Fibroblast of pulmonary artery (primary cell): Measurements from ENCODE around the gene MVB12A.

ENCODE experiments used
- DNase-seq: peaks from one replicate; pipeline ENCODE4 v3.0.0-alpha.2; 2010; ENCODE audit warnings: low read depth
- H3K4me3 ChIP-seq: replicated peaks from 2 replicates; pipeline ENCODE4 v1.5.1; 2011; ENCODE audit warnings: low read depth, mild to moderate bottlenecking, control low read depth, low read length, moderate library complexity
- CTCF ChIP-seq: IDR thresholded peaks from 2 replicates; pipeline ENCODE4 v1.5.1; 2011; ENCODE audit warnings: mild to moderate bottlenecking, control low read depth, low read length, inconsistent platforms; ENCODE audit errors: missing control alignments

MVB12A gene

GRCh38 chr19:17405250-17406045, 14.4 kb upstream of the MVB12A start, which contains the start of gene BST2:
Gene BST2, minus strand, starts transcription at chr19:17405630. Its CDS starts 55 bp downstream, at chr19:17405575.
- DNase-seq, result peak; percentile 59
- no peak within 1 kb of the TSS for H3K4me3 ChIP-seq

GRCh38 chr19:17406046-17406886, 13.6 kb upstream of the MVB12A start:
- DNase-seq, result no peak
- H3K4me3 ChIP-seq, result no peak overlapping the region
- no peak for TF ChIP-seq CTCF

More at GRCh38 chr19:17405250-17406045, 14.4 kb upstream of the MVB12A start, which contains the start of gene BST2:
- TF ChIP-seq CTCF, result no peak

GRCh38 chr19:17406887-17407196, 13.0 kb upstream of the MVB12A start:
- TF ChIP-seq CTCF, result no peak
- no peak overlapping the region for H3K4me3 ChIP-seq
- DNase-seq, result no peak

- peak; percentile 36 for DNase-seq
- TF ChIP-seq CTCF, result no peak
- no peak overlapping the region for H3K4me3 ChIP-seq
Measured at GRCh38 chr19:17409990-17410389, 9.9 kb upstream of the MVB12A start.

- no peak overlapping the region for H3K4me3 ChIP-seq
- no peak for DNase-seq
- no peak for TF ChIP-seq CTCF
Measured at GRCh38 chr19:17411801-17412200, 8.0 kb upstream of the MVB12A start.

- H3K4me3 ChIP-seq, result no peak overlapping the region
- no peak for TF ChIP-seq CTCF
- DNase-seq, result no peak
Measured at GRCh38 chr19:17414097-17414496, 5.8 kb upstream of the MVB12A start.
